ENCODE data around the gene ST14.

DNA sequence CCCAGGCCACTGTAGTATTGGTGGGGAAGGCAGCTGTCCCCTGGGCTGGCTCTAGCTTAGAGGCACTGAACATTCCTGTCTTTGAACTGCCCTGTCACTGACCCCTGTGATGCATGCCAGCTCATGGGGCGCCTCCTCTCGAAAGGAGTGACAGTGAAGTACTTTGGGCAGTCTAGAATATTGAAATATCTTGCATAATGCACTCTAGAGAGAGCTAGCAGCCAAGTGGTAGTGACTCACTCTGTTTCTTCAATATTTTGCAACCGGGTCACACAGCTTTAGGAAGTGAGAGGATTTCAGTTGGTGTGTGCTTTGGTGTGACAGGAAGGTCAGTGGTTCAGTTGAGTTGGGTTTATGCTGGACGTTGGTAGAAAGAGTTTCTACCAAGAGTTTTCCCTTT lies 35.5 kb upstream of the ST14 start:
- TF ChIP-seq CTCF (IDR thresholded peaks at IDR 0.05) (no peak), EZH2 (IDR thresholded peaks at IDR 0.05; ENCODE audit: borderline replicate concordance, insufficient read depth, low read depth, low read length, poor library complexity, severe bottlenecking) (no peak)
